Measurements from ENCODE around the gene TREML4. TPM values are rescaled to one million over a fixed set of nuclear protein-coding genes. Genes with fewer than 3 reads are reported as not detected.

TREML4 gene, protein sequence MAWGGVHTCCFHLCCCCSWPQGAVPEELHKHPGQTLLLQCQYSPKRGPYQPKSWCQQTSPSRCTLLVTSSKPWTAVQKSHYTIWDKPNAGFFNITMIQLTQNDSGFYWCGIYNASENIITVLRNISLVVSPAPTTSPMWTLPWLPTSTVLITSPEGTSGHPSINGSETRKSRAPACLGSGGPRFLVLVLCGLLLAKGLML
- not detected in 2 replicates for total RNA-seq

DNA sequence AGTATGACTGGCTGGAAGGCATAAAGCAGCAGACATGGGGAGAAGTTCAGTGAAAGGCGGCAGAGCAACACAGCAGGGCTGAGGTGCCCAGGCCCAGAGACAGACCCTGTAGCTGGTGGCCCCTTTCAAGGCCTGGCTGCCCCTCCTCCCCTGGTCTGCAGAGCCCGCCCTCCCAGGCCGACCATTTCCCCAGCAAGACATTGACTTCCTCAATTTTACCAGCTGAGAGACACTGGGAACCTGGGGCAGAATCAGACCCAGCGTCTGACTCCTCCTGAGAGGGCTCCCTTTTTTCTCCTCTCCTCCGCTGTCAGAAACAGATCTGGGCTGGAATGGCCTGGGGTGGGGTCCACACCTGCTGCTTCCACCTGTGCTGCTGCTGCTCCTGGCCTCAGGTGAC is at the start of gene TREML4:
TSS of gene TREML4 (plus strand) at position 254 of the 400 bp plus-strand sequence. CDS start at position 333, 79 bp downstream.

DNA sequence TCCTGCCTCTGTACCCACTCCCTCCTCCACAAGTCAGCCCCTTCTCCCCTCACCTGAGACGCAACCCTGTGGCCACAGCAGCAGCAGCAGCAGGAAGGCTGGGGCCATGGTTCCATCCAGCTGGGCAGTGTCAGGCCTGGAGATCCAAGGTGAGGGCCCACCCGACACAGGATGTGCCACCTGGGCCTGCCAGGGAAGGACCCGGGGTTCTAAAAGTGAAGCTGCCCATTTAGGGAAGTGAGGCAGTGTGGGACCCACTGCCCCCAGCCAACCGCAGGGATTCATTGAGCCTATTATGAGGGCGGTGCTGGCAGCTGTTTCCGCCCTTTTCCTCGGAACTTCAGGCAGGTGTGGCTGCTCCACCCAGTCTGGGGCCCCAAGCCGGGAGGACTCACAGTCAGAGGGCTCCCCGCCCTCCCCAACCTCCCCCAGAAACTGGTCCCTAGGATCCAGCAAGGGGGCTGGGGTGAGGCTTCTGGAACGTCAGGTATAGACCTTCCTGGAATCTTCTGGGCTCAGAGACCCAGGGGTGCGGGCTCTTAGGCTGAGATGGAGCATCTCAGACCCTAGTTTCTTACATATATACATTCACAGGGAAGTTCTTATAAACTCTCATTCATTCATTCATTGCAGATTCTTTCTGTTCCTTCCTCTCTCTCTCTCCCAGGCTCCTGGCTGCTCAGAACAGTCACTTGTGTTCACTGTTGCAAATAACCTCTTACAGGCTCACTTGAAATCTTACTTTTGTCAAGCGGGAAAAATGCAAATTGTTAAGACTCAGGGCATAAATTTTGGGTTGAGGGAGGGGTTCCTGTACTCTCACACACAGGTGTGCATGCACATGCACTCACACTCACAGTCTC is 27.0 kb upstream of the TREML4 start, which contains the start of gene TREML2:
TSS of gene TREML2 (minus strand) at position 249 of the 863 bp plus-strand sequence. CDS start at position 108, 141 bp downstream.

DNA sequence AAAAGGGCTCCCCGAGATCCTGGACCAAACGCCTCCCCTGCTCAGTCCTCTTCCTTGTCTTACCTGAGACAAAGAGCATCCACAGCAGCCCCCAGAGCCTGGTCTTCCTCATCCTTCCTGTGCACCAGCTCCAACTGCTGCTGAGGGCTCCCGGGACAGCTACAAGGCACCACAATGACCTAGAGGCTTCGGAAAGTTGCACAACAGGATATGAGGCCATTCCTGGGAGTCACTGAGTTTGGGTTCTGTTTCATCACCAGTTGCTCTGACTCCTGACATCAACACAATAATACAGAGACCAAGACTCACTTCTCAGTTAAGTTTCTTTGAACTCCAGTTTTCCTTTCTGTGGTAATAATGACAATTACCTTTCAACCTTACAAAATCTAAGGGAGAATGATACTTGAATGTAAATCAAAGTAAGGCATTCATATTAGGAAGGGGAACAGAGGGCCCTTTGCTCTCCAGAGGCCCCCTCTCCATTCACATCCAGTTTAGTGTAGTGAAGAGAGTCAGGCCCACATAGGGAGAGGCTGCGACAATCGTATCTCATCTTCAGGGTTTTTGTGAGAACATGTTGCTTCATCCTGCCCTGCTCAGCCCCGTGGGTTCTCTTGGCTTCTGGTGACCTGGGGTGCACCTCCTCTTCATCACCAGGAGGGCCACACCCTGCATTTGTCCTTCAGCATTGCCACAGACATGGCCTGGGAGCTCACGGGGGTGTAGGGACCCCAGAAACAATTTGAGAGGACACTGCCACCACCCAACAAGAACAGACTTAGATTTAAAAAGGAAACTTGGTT is 58.6 kb downstream of the TREML4 start, which contains the start of gene TREM1:
TSS of gene TREM1 (minus strand) at position 139 of the 803 bp plus-strand sequence. CDS start at position 112, 27 bp downstream.

Other genes starting within 250 kb of the TREML4 start
- under 0.01 TPM in 1 of 2 replicates, not detected in the other for gene UNC5CL, start 189.1 kb upstream of the TREML4 start, total RNA-seq
- gene TSPO2, start 185.9 kb upstream of the TREML4 start, total RNA-seq, result not detected in 2 replicates
- not detected in 2 replicates for gene APOBEC2, start 175.1 kb upstream of the TREML4 start, total RNA-seq
- 7.1 and 11.3 TPM in 2 replicates for gene OARD1, start 156.0 kb upstream of the TREML4 start, total RNA-seq
- gene NFYA, start 155.4 kb upstream of the TREML4 start, total RNA-seq, result 15.4 and 25.1 TPM in 2 replicates
- gene TREML1, start 74.0 kb upstream of the TREML4 start, total RNA-seq, result not detected in 2 replicates
- 0.14 TPM in 1 of 2 replicates, not detected in the other for gene TREM2, start 65.2 kb upstream of the TREML4 start, total RNA-seq
- gene TREML2, start 27.2 kb upstream of the TREML4 start, total RNA-seq, result not detected in 2 replicates
- 0.42 and 5.3 TPM in 2 replicates for gene TREM1, start 58.3 kb downstream of the TREML4 start, total RNA-seq
- gene NCR2, start 107.3 kb downstream of the TREML4 start, total RNA-seq, result not detected in 2 replicates